Measurements from ENCODE around the gene TFIP11. TPM values are rescaled to one million over a fixed set of nuclear protein-coding genes. Genes with fewer than 3 reads are reported as not detected.

TFIP11 gene
- total and polyA plus RNA-seq, 2 of the 8 experiments (the other 6 are each of a cell fraction or from before 2014, with no cell fraction given): 18.1 to 28.3 TPM

DNA sequence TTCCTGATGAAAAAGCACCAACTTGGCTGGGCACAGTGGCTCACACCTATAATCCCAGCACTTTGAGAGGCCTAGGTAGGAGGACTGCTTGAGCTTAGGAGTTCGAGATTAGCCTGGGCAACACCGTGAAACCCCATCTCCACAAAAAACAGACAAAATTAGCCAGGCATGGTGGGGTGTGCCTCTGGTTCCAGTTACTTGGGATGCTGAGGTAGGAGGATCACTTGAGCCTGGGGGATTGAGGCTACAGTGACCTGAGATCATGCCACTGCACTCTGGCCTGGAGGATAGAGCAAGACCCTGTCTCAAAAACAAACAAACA, 31.7 kb downstream of the TFIP11 start (continued):
- TF ChIP-seq, protein P1, sequence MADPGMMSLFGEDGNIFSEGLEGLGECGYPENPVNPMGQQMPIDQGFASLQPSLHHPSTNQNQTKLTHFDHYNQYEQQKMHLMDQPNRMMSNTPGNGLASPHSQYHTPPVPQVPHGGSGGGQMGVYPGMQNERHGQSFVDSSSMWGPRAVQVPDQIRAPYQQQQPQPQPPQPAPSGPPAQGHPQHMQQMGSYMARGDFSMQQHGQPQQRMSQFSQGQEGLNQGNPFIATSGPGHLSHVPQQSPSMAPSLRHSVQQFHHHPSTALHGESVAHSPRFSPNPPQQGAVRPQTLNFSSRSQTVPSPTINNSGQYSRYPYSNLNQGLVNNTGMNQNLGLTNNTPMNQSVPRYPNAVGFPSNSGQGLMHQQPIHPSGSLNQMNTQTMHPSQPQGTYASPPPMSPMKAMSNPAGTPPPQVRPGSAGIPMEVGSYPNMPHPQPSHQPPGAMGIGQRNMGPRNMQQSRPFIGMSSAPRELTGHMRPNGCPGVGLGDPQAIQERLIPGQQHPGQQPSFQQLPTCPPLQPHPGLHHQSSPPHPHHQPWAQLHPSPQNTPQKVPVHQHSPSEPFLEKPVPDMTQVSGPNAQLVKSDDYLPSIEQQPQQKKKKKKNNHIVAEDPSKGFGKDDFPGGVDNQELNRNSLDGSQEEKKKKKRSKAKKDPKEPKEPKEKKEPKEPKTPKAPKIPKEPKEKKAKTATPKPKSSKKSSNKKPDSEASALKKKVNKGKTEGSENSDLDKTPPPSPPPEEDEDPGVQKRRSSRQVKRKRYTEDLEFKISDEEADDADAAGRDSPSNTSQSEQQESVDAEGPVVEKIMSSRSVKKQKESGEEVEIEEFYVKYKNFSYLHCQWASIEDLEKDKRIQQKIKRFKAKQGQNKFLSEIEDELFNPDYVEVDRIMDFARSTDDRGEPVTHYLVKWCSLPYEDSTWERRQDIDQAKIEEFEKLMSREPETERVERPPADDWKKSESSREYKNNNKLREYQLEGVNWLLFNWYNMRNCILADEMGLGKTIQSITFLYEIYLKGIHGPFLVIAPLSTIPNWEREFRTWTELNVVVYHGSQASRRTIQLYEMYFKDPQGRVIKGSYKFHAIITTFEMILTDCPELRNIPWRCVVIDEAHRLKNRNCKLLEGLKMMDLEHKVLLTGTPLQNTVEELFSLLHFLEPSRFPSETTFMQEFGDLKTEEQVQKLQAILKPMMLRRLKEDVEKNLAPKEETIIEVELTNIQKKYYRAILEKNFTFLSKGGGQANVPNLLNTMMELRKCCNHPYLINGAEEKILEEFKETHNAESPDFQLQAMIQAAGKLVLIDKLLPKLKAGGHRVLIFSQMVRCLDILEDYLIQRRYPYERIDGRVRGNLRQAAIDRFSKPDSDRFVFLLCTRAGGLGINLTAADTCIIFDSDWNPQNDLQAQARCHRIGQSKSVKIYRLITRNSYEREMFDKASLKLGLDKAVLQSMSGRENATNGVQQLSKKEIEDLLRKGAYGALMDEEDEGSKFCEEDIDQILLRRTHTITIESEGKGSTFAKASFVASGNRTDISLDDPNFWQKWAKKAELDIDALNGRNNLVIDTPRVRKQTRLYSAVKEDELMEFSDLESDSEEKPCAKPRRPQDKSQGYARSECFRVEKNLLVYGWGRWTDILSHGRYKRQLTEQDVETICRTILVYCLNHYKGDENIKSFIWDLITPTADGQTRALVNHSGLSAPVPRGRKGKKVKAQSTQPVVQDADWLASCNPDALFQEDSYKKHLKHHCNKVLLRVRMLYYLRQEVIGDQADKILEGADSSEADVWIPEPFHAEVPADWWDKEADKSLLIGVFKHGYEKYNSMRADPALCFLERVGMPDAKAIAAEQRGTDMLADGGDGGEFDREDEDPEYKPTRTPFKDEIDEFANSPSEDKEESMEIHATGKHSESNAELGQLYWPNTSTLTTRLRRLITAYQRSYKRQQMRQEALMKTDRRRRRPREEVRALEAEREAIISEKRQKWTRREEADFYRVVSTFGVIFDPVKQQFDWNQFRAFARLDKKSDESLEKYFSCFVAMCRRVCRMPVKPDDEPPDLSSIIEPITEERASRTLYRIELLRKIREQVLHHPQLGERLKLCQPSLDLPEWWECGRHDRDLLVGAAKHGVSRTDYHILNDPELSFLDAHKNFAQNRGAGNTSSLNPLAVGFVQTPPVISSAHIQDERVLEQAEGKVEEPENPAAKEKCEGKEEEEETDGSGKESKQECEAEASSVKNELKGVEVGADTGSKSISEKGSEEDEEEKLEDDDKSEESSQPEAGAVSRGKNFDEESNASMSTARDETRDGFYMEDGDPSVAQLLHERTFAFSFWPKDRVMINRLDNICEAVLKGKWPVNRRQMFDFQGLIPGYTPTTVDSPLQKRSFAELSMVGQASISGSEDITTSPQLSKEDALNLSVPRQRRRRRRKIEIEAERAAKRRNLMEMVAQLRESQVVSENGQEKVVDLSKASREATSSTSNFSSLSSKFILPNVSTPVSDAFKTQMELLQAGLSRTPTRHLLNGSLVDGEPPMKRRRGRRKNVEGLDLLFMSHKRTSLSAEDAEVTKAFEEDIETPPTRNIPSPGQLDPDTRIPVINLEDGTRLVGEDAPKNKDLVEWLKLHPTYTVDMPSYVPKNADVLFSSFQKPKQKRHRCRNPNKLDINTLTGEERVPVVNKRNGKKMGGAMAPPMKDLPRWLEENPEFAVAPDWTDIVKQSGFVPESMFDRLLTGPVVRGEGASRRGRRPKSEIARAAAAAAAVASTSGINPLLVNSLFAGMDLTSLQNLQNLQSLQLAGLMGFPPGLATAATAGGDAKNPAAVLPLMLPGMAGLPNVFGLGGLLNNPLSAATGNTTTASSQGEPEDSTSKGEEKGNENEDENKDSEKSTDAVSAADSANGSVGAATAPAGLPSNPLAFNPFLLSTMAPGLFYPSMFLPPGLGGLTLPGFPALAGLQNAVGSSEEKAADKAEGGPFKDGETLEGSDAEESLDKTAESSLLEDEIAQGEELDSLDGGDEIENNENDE (IDR thresholded peaks at IDR 0.05; ENCODE audit: insufficient replicate concordance, low read length): no peak
- no peak for TF ChIP-seq CBX8 (IDR thresholded peaks at IDR 0.05; ENCODE audit: borderline replicate concordance, low read depth, low read length)
- no peak for TF ChIP-seq RNF2 (IDR thresholded peaks at IDR 0.05; ENCODE audit: borderline replicate concordance, low read depth, low read length, missing control alignments, poor library complexity, severe bottlenecking)
